ENCODE results near the gene TRAF1. TPM values are rescaled to one million over a fixed set of nuclear protein-coding genes. Genes with fewer than 3 reads are reported as not detected.

TRAF1 gene
- total RNA-seq, 1 experiment from 2014 or later = 1.4 TPM

DNA sequence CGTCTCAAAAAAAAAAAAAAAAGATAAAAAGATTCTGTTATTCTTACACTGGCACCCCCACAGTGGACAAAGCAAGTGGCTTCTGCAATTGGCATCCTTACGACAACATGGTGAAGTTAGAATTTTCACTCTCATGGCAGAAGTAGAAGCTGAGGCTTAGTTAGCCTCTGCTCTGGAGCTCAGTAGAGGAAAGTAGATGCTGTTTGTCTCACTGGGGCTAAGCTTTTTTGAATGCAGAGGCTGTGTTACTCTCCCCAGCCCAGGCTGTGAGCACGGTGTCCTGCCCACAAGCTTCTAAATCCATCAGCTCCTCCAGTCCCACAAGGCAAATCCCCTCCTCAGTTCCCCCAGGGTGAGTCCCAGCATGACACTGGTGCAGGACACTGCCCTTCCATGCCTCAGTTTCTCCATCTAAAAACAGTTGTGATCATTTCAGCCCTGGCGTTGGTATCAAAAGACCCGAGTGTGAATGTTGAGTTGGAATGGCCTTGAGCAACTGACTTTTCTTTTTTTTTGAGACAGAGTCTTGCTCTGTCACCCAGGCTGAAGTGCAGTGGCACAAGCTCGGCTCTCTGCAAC is 27.0 kb downstream of the TRAF1 start:
- H3T11ph ChIP-seq (ENCODE audit: low read length) = no peak overlapping the region
- no peak overlapping the region for H3K14ac ChIP-seq (ENCODE audit: insufficient read depth, low read length)
- no peak overlapping the region for H3K4ac ChIP-seq (ENCODE audit: low read depth, low read length)
- no peak overlapping the region for H2AK5ac ChIP-seq (ENCODE audit: insufficient read length, low read length)
- no peaks in the 10 kb centered on the region for H3K23me2 ChIP-seq (ENCODE audit: insufficient read length, low read depth, low read length, poor library complexity, severe bottlenecking)
- no peak overlapping the region for H4K5ac ChIP-seq (ENCODE audit: insufficient read length, low read depth, low read length)
- Mint-ChIP-seq H3K9me3 (no peaks in the 10 kb centered on the region), H3K36me3 (ENCODE audit: insufficient read depth in 1 of 3, low read depth in 3 of 3) (no peaks in the 10 kb centered on the region), H3K27me3 (ENCODE audit: low read depth) (peaks cover 8% of the 10 kb centered on the region; the same call in 1 of the 2 replicates), H3K4me3 (no peak overlapping the region), H3K4me1 (peaks cover 0 to 9% of the 10 kb centered on the region in 2 experiments; a peak in 3 of 4 replicates), H3K27ac (no peak overlapping the region; a peak in 1 of 7 replicates)
- H3K4me2 ChIP-seq (ENCODE audit: insufficient read depth, insufficient read length, low read length) = no peak overlapping the region
- TF ChIP-seq, protein P1, sequence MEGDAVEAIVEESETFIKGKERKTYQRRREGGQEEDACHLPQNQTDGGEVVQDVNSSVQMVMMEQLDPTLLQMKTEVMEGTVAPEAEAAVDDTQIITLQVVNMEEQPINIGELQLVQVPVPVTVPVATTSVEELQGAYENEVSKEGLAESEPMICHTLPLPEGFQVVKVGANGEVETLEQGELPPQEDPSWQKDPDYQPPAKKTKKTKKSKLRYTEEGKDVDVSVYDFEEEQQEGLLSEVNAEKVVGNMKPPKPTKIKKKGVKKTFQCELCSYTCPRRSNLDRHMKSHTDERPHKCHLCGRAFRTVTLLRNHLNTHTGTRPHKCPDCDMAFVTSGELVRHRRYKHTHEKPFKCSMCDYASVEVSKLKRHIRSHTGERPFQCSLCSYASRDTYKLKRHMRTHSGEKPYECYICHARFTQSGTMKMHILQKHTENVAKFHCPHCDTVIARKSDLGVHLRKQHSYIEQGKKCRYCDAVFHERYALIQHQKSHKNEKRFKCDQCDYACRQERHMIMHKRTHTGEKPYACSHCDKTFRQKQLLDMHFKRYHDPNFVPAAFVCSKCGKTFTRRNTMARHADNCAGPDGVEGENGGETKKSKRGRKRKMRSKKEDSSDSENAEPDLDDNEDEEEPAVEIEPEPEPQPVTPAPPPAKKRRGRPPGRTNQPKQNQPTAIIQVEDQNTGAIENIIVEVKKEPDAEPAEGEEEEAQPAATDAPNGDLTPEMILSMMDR (conservative IDR thresholded peaks at IDR 0.05) = no peak
- no peak overlapping the region for H2BK20ac ChIP-seq (ENCODE audit: low read depth, low read length, poor library complexity, severe bottlenecking)
- no peak overlapping the region for H3K18ac ChIP-seq (ENCODE audit: insufficient read length, low read depth, low read length)
- no peaks in the 10 kb centered on the region for H4K20me1 ChIP-seq (ENCODE audit: control insufficient read depth, insufficient read depth, insufficient read length)
- no peak overlapping the region for H3K27ac ChIP-seq (ENCODE audit: insufficient read length, low read depth, low read length)
- H3K79me1 ChIP-seq (ENCODE audit: insufficient read depth, low read depth, low read length, poor library complexity, severe bottlenecking) = no peaks in the 10 kb centered on the region
- no peak overlapping the region for H3K23ac ChIP-seq (ENCODE audit: insufficient read length, low read depth, low read length)
- no peak overlapping the region for H2AFZ ChIP-seq (ENCODE audit: low read length)
- DNase-seq = no peak
- no peaks in the 10 kb centered on the region for H3K9me3 ChIP-seq (ENCODE audit: control insufficient read depth, low read depth, low read length)
- no peaks in the 10 kb centered on the region for H3K79me2 ChIP-seq (ENCODE audit: insufficient read depth, low read length)
- WGBS (ENCODE audit: extremely low coverage, insufficient read length, low lambda C conversion rate) = no CpG with 5 or more reads among the region's 6 CpGs
- H2BK120ac ChIP-seq (ENCODE audit: low read depth, low read length, poor library complexity, severe bottlenecking) = no peak overlapping the region
- H3K9ac ChIP-seq (ENCODE audit: extremely low read depth, insufficient read length, low read length) = no peak overlapping the region
- H3K56ac ChIP-seq (ENCODE audit: insufficient read length, low read depth, low read length) = no peak overlapping the region
- H3K4me1 ChIP-seq (ENCODE audit: insufficient read depth, low read length) = no peaks in the 10 kb centered on the region
- H4K91ac ChIP-seq (ENCODE audit: insufficient read length, low read depth, low read length) = no peak overlapping the region
- H2BK5ac ChIP-seq (ENCODE audit: insufficient read length, low read length) = no peak overlapping the region
- H2BK15ac ChIP-seq (ENCODE audit: low read depth, low read length) = no peak overlapping the region
- no peak overlapping the region for H2BK12ac ChIP-seq (ENCODE audit: insufficient read length, low read depth, low read length)
- no peaks in the 10 kb centered on the region for H3K27me3 ChIP-seq (ENCODE audit: insufficient read depth, low read length)
- H4K8ac ChIP-seq (replicated peaks; ENCODE audit: insufficient read length, low read depth, low read length) = no peak overlapping the region
